HEK293 (cell line): ENCODE data around the gene ZEB2.

Experiments
- CTCF ChIA-PET: fragments of 350-600 bp; formaldehyde crosslinking; extraction: SDS; loops from one replicate; lab custom pipeline; 2021; ENCODE audit warnings: antibody characterized with exemption; lab: Yijun Ruan, JAX
- POLR2A ChIA-PET: fragments of 300-600 bp; formaldehyde crosslinking; extraction: SDS; loops from one replicate; lab custom pipeline; 2020; ENCODE audit warnings: antibody characterized with exemption, inconsistent platforms; lab: Yijun Ruan, JAX
- H3K27ac ChIP-seq: fragments of 200-500 bp; sonication (Bioruptor generic); 2 replicates; pipeline ENCODE4 v1.5.1; 2014; ENCODE audit warnings: low read depth, low read length, control low read depth, inconsistent platforms; ENCODE audit errors: extremely low read depth
- H3K36me3 ChIP-seq, 2 experiments: fragments of 200-500 bp in 1 of 2; sonication (Bioruptor generic) in 1 of 2; 1 replicate in 1 of 2; 2 replicates in 1 of 2; pipeline ENCODE4 v1.5.1; 2014 to 2017; ENCODE audit warnings: inconsistent platforms in 2 of 2, low read length in 2 of 2; ENCODE audit not compliant: control insufficient read depth in 2 of 2, insufficient read depth in 1 of 2
- H3K4me1 ChIP-seq: fragments of 200-500 bp; sonication (Bioruptor generic); 2 replicates; pipeline ENCODE4 v1.5.1; 2014; ENCODE audit warnings: mild to moderate bottlenecking, low read length, inconsistent platforms; ENCODE audit not compliant: control insufficient read depth, insufficient read depth
- H3K4me3 ChIP-seq: 2 replicates; pipeline ENCODE4 v1.5.1; 2011; ENCODE audit warnings: low read depth, mild to moderate bottlenecking, control low read depth, low read length, moderate library complexity
- H3K9me3 ChIP-seq: fragments of 200-500 bp; sonication (Bioruptor generic); 2 replicates; pipeline ENCODE4 v1.5.1; 2014; ENCODE audit warnings: low read depth, low read length, inconsistent platforms; ENCODE audit not compliant: control insufficient read depth, insufficient read depth
- CTCF ChIP-seq: fragments of 450-650 bp; formaldehyde crosslinking; IDR thresholded peaks from 2 replicates; pipeline ENCODE4 v1.5.1; 2016; ENCODE audit warnings: missing biosample characterization, missing genetic modification characterization
- ELK4 ChIP-seq: IDR thresholded peaks from 2 replicates; pipeline ENCODE4 v1.6.1; 2011; ENCODE audit warnings: mild to moderate bottlenecking, low read depth, low read length, borderline replicate concordance
- KLF1 ChIP-seq: fragments of 450-650 bp; formaldehyde crosslinking; IDR thresholded peaks from 2 replicates; pipeline ENCODE4 v1.5.1; 2016; ENCODE audit warnings: missing biosample characterization, missing genetic modification characterization
- KLF16 ChIP-seq: fragments of 450-650 bp; formaldehyde crosslinking; IDR thresholded peaks from 2 replicates; pipeline ENCODE4 v1.5.1; 2017; ENCODE audit warnings: missing biosample characterization, missing genetic modification characterization
- ZBTB48 ChIP-seq: fragments of 450-650 bp; formaldehyde crosslinking; IDR thresholded peaks from 2 replicates; pipeline ENCODE4 v1.5.1; 2016; ENCODE audit warnings: missing biosample characterization, missing genetic modification characterization
- ZNF10 ChIP-seq: fragments of 450-650 bp; formaldehyde crosslinking; IDR thresholded peaks from 2 replicates; pipeline ENCODE4 v1.5.1; 2017; ENCODE audit warnings: missing biosample characterization, missing genetic modification characterization
- ZNF146 ChIP-seq: fragments of 450-650 bp; formaldehyde crosslinking; IDR thresholded peaks from 2 replicates; pipeline ENCODE4 v1.5.1; 2016; ENCODE audit warnings: missing biosample characterization, missing genetic modification characterization
- ZNF157 ChIP-seq: fragments of 450-650 bp; formaldehyde crosslinking; IDR thresholded peaks from 2 replicates; pipeline ENCODE4 v1.5.1; 2016; ENCODE audit warnings: missing biosample characterization, missing genetic modification characterization
- ZNF184 ChIP-seq: fragments of 450-650 bp; IDR thresholded peaks from 2 replicates; pipeline ENCODE4 v1.5.1; 2018; ENCODE audit warnings: missing biosample characterization, mild to moderate bottlenecking, missing genetic modification characterization
- ZNF398 ChIP-seq: fragments of 450-650 bp; formaldehyde crosslinking; IDR thresholded peaks from 2 replicates; pipeline ENCODE4 v1.5.1; 2017; ENCODE audit warnings: missing biosample characterization, missing genetic modification characterization
- ZNF544 ChIP-seq: fragments of 450-650 bp; formaldehyde crosslinking; IDR thresholded peaks from 2 replicates; pipeline ENCODE4 v1.5.0; 2017; ENCODE audit warnings: missing biosample characterization, missing genetic modification characterization
- ZNF571 ChIP-seq: fragments of 450-650 bp; formaldehyde crosslinking; IDR thresholded peaks from 2 replicates; pipeline ENCODE4 v1.5.0; 2017; ENCODE audit warnings: missing biosample characterization, missing genetic modification characterization
- ZNF645 ChIP-seq: fragments of 450-650 bp; formaldehyde crosslinking; IDR thresholded peaks from 2 replicates; pipeline ENCODE4; 2016; ENCODE audit warnings: missing biosample characterization, missing genetic modification characterization
- ZNF692 ChIP-seq: fragments of 450-650 bp; formaldehyde crosslinking; IDR thresholded peaks from 2 replicates; pipeline ENCODE4 v1.5.1; 2016; ENCODE audit warnings: missing biosample characterization, missing genetic modification characterization
- ZNF776 ChIP-seq: fragments of 450-650 bp; formaldehyde crosslinking; IDR thresholded peaks from 2 replicates; pipeline ENCODE4 v1.5.0; 2017; ENCODE audit warnings: missing biosample characterization, missing genetic modification characterization, borderline replicate concordance
- ZNF791 ChIP-seq: fragments of 450-650 bp; formaldehyde crosslinking; IDR thresholded peaks from 2 replicates; pipeline ENCODE4 v1.5.1; 2016; ENCODE audit warnings: missing biosample characterization, missing genetic modification characterization
- ZNF837 ChIP-seq: fragments of 450-650 bp; formaldehyde crosslinking; IDR thresholded peaks from 2 replicates; pipeline ENCODE4 v1.5.1; 2016; ENCODE audit warnings: missing biosample characterization, missing genetic modification characterization
- ZXDB ChIP-seq: fragments of 450-650 bp; formaldehyde crosslinking; IDR thresholded peaks from 2 replicates; pipeline ENCODE4 v1.5.1; 2016; ENCODE audit warnings: missing biosample characterization, missing genetic modification characterization

ZEB2 gene

GRCh38 chr2:144511937-144512336 lies 8.0 kb downstream of the ZEB2 start:
- ChIA-PET CTCF (no interaction called here), POLR2A (no interaction called here)
- peaks cover 20% of the 10 kb centered on the region; the same call in 1 of the 2 replicates for H3K4me1 ChIP-seq
- H3K27ac ChIP-seq: no peak overlapping the region
- no peaks in the 10 kb centered on the region for H3K9me3 ChIP-seq
- no peak overlapping the region for H3K4me3 ChIP-seq
- H3K36me3 ChIP-seq: peaks cover 0 to 15% of the 10 kb centered on the region in 2 experiments; a peak in 1 of 3 replicates
- TF ChIP-seq CTCF (tag by site-specific recombination) (0 out of 2 replicates have a peak, but pooled peaks have one; percentile 13), ZNF776 (no peak)

GRCh38 chr2:144511226-144511810 lies 8.6 kb downstream of the ZEB2 start:
- Histone ChIP-seq H3K27ac (no peak overlapping the region), H3K9me3 (no peaks in the 10 kb centered on the region), H3K36me3 (peaks cover 0 to 15% of the 10 kb centered on the region in 2 experiments; a peak in 1 of 3 replicates), H3K4me1 (peaks cover 21% of the 10 kb centered on the region; the same call in 1 of the 2 replicates), H3K4me3 (no peak overlapping the region; the same call in 1 of the 2 replicates)
- TF ChIP-seq ZNF10 (tag by site-specific recombination): no peak
- TF ChIP-seq KLF1 (tag by site-specific recombination): no peak
- no peak for TF ChIP-seq ZNF571
- TF ChIP-seq ZNF157 (tag by site-specific recombination): no peak
- no peak for TF ChIP-seq ZNF398 (tag by site-specific recombination)
- no peak for TF ChIP-seq KLF16
- TF ChIP-seq ZNF184 (tag by site-specific recombination): no peak
- TF ChIP-seq ZNF837 (tag by site-specific recombination): no peak
- no peak for TF ChIP-seq ZXDB (tag by site-specific recombination)
- no peak for TF ChIP-seq ZNF692 (tag by site-specific recombination)
- no peak for TF ChIP-seq ZNF146 (tag by site-specific recombination)
- TF ChIP-seq ZNF791 (tag by site-specific recombination): no peak
- no peak for TF ChIP-seq ZNF544 (tag by site-specific recombination)
- TF ChIP-seq ZBTB48 (tag by site-specific recombination): no peak
- TF ChIP-seq ELK4: no peak
- no peak for TF ChIP-seq ZNF645 (tag by site-specific recombination)
- ChIA-PET CTCF (interaction anchor here (0.6 kb wide), 1 partner anchor 1243 kb away, joined by 3 read pairs; no protein-coding TSS in a partner anchor), POLR2A (interaction anchor here (0.6 kb wide), 2 partner anchors 23 to 79 kb away, joined by 3 read pairs; no protein-coding TSS in a partner anchor)
